Measurements from ENCODE around the gene PHKB. TPM values are rescaled to one million over a fixed set of nuclear protein-coding genes. Genes with fewer than 3 reads are reported as not detected.

PHKB gene
- total RNA-seq, 1 donor from 2014 or later, result 47.8 TPM

GRCh38 chr16:47721006-47721637, 260.0 kb downstream of the PHKB start:
- TF ChIP-seq, protein P1, sequence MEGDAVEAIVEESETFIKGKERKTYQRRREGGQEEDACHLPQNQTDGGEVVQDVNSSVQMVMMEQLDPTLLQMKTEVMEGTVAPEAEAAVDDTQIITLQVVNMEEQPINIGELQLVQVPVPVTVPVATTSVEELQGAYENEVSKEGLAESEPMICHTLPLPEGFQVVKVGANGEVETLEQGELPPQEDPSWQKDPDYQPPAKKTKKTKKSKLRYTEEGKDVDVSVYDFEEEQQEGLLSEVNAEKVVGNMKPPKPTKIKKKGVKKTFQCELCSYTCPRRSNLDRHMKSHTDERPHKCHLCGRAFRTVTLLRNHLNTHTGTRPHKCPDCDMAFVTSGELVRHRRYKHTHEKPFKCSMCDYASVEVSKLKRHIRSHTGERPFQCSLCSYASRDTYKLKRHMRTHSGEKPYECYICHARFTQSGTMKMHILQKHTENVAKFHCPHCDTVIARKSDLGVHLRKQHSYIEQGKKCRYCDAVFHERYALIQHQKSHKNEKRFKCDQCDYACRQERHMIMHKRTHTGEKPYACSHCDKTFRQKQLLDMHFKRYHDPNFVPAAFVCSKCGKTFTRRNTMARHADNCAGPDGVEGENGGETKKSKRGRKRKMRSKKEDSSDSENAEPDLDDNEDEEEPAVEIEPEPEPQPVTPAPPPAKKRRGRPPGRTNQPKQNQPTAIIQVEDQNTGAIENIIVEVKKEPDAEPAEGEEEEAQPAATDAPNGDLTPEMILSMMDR (IDR thresholded peaks at IDR 0.05; ENCODE audit: insufficient read depth, low read length, poor library complexity, severe bottlenecking), result no peak
- DNase-seq (ENCODE audit: low read depth), result no peak
- Histone ChIP-seq H3K4me3 (ENCODE audit: low read depth, low read length) (no peak overlapping the region), H3K36me3 (ENCODE audit: control insufficient read depth, insufficient read depth, low read length) (no peaks in the 10 kb centered on the region), H3K27me3 (ENCODE audit: control insufficient read depth, insufficient read depth, low read length) (no peaks in the 10 kb centered on the region)

- no peak for DNase-seq (ENCODE audit: low read depth)
- Histone ChIP-seq H3K27me3 (ENCODE audit: control insufficient read depth, insufficient read depth, low read length) (no peaks in the 10 kb centered on the region), H3K4me3 (ENCODE audit: low read depth, low read length) (no peak overlapping the region), H3K36me3 (ENCODE audit: control insufficient read depth, insufficient read depth, low read length) (no peaks in the 10 kb centered on the region)
- TF ChIP-seq, protein P1 (IDR thresholded peaks at IDR 0.05; ENCODE audit: insufficient read depth, low read length, poor library complexity, severe bottlenecking), result no peak
Measured at GRCh38 chr16:47722046-47722445, 260.9 kb downstream of the PHKB start.

DNA sequence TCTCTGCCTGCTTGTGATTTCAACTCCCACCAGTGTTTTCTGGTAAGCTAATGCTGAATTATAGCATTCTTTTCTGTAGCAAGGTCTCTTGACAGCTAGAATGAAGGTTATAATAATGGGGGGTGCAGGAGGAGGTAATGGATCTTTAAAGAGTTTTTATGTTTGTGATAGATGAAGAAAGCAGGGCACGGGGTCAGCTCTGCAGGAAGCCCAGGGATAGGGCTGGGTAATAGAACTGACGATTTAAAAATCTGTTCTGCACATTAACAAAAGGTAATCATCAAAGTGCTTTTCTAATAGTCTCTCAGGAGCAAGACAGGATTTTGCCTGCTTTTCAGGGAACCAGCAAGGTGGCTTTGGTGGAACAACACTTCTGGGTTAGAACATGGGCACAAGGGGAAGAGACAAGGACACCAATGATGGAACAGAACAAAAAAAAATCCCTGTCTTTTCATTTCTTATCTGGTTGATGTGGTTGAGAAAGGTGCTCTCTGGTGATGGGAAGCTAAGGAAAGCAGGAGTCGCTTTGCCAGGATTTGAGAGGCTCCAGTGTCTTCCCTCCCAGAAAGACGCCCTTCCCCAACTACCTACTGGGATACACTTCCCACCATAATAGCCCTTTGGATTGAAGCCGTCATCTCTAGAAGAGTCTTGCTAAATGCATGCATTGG, 263.1 kb downstream of the PHKB start:
- no peaks in the 10 kb centered on the region for H3K36me3 ChIP-seq (ENCODE audit: control insufficient read depth, insufficient read depth, low read length)
- H3K27me3 ChIP-seq (ENCODE audit: control insufficient read depth, insufficient read depth, low read length), result no peaks in the 10 kb centered on the region
- no peak overlapping the region for H3K4me3 ChIP-seq (ENCODE audit: low read depth, low read length)
- TF ChIP-seq, protein P1 (IDR thresholded peaks at IDR 0.05; ENCODE audit: insufficient read depth, low read length, poor library complexity, severe bottlenecking), result no peak
- DNase-seq (ENCODE audit: low read depth), result no peak

- no peak for DNase-seq (ENCODE audit: low read depth)
- Histone ChIP-seq H3K36me3 (ENCODE audit: control insufficient read depth, insufficient read depth, low read length) (no peaks in the 10 kb centered on the region), H3K4me3 (ENCODE audit: low read depth, low read length) (no peak overlapping the region), H3K27me3 (ENCODE audit: control insufficient read depth, insufficient read depth, low read length) (no peaks in the 10 kb centered on the region)
- TF ChIP-seq, protein P1 (IDR thresholded peaks at IDR 0.05; ENCODE audit: insufficient read depth, low read length, poor library complexity, severe bottlenecking), result no peak
Measured at GRCh38 chr16:47725188-47725695, 264.1 kb downstream of the PHKB start.

GRCh38 chr16:47726031-47726675, 265.0 kb downstream of the PHKB start:
- Histone ChIP-seq H3K4me3 (ENCODE audit: low read depth, low read length) (no peak overlapping the region), H3K27me3 (ENCODE audit: control insufficient read depth, insufficient read depth, low read length) (no peaks in the 10 kb centered on the region), H3K36me3 (ENCODE audit: control insufficient read depth, insufficient read depth, low read length) (no peaks in the 10 kb centered on the region)
- DNase-seq (ENCODE audit: low read depth), result no peak
- TF ChIP-seq, protein P1 (IDR thresholded peaks at IDR 0.05; ENCODE audit: insufficient read depth, low read length, poor library complexity, severe bottlenecking), result no peak

Measured in kidney epithelial cell (primary cell).